Parietal lobe (tissue), 2 donors: ENCODE data around the gene FCSK. TPM values are rescaled to one million over a fixed set of nuclear protein-coding genes. Genes with fewer than 3 reads are reported as not detected.

Experiments used
- small RNA-seq: library from RNA; depleted of rRNA; stranded (forward); fragments of <200 nt; gene quantifications from one replicate; pipeline ENCODE3, GENCODE V24; 2014; ENCODE audit warnings: low replicate concordance
- total RNA-seq: library from RNA; depleted of rRNA; stranded (reverse); fragments of >200 nt; gene quantifications from one replicate; pipeline ENCODE4 v1.2.3, GENCODE V29; 2014

Gene FCSK
- total RNA-seq = 13.5 TPM

DNA sequence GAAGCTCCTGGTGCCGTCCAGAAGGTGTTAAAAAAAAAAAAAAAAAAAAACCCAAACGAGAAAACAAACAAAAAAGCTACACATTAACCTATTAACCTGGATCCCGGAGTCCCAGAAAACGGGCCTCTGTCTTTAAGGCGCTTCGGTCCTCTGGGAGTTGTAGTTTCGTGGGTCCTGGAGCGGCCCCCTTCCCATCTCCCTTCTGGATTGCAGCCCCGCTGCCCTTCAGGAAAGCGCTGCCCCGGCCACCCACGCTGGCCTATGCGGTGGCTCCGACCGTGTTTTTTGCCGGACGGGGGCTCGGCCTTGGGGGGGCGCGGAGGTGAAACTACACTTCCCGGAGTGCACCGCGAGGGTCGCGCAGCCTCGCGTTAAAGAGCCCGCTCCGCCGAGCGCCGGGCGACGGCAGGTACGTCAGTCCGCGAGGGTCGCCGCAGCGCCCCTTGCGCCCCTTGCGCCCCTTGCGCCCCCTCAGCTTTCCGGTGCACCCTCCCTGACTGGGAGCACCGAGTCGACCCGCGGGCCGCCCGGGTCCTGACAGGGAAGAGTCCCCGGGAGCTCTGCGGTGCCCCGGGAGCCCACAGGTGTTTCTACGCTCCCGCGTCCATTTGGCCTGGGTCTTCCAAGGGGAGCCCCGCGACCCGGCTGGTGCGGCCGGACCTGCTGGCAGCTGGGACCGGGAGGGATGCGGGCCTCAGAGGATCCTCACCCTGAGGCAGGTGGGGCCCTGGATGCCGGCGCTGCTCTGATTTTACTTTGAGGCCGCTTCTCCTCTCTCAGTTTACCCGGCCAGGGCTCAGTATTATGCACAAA, at the start of gene FCSK:
TSS of gene FCSK (plus strand) at position 374 of the 813 bp plus-strand sequence. CDS start 8,596 bp downstream, outside the sequence.

GRCh38 chr16:70438969-70439862, 15.2 kb upstream of the FCSK start, which contains the start of gene ST3GAL2:
ST3GAL2 (minus strand) TSS chr16:70439100; CDS start chr16:70398530, 40,570 bp downstream.

GRCh38 chr16:70523076-70523742, 68.8 kb downstream of the FCSK start, which contains the start of gene COG4:
COG4 (minus strand) TSS chr16:70523554; CDS start chr16:70523543, 11 bp downstream.

DNA sequence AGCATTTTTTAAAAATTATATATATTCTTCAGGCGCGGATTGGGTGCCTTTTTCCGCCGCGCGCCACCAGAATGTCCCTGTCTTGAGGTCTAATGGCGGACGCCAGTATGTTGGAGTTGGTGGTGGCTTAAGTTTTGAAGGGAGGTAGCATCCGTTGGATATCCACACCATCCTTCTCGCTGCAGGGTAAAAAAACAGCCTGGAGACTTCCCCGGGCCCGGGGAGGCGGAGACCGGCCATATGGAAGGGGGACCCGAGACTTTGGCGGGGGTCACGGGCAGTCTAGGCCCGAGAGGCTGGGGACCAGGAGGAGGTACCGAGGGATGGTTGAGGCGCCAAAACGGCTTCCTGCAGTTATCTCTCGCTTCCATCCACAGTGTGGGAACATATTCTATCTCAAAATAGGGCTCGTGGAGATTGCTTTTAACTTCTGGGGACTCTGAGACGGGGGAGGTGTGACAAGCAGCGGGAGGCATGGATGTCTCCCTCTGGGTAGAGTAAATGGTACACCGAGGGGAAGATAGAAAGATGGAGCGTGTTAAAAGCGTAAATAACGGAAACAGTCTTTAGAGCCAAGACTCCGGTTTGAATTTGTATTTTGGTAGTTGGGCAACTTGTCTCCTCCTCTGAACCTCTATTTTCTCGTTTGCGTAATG, 69.5 kb downstream of the FCSK start, which contains the start of gene SF3B3:
TSS of gene SF3B3 (plus strand) at position 74 of the 656 bp plus-strand sequence. CDS start 2,841 bp downstream, outside the sequence.

Small RNA genes lying within 50 kb of the gene (small RNA-seq; reads per million reads assigned to genes)
- 0.09 reads per million for gene RNU6-23P
- gene RPS27P26 = not detected
- 249 reads per million, percentile 97 among the genes with 10 or more reads in this experiment for gene SNORD111B

Other genes starting within 250 kb of the FCSK start
- 53.2 TPM for gene EXOSC6, start 202.7 kb upstream of the FCSK start, total RNA-seq
- 76.4 TPM for gene AARS1, start 165.1 kb upstream of the FCSK start, total RNA-seq
- 32.9 TPM for gene DDX19B, start 155.4 kb upstream of the FCSK start, total RNA-seq
- gene DDX19A, start 107.7 kb upstream of the FCSK start, total RNA-seq = 50.1 TPM
- gene ST3GAL2, start 15.5 kb upstream of the FCSK start, total RNA-seq = 36.6 TPM
- 47.6 TPM for gene COG4, start 69.0 kb downstream of the FCSK start, total RNA-seq
- gene SF3B3, start 69.2 kb downstream of the FCSK start, total RNA-seq = 152 TPM
- gene IL34, start 192.0 kb downstream of the FCSK start, total RNA-seq = 2.8 TPM
- 55.1 TPM for gene MTSS2, start 231.5 kb downstream of the FCSK start, total RNA-seq